DND-41 (cell line): ENCODE measurements around the gene TOM1.

Experiments
- ATAC-seq: fragments of 200-7000 bp; cut with Tn5 transposase; 3 replicates; pipeline ENCODE4 v1.9.1; 2021; ENCODE audit warnings: low read depth; ENCODE audit not compliant: insufficient read depth
- DNase-seq: peaks from one replicate; pipeline ENCODE4 v3.0.0-alpha.2; 2020
- H2AFZ ChIP-seq: 2 replicates; pipeline ENCODE4 v1.6.0; 2012; ENCODE audit warnings: low read depth, low read length
- H3K27ac ChIP-seq: 2 replicates; pipeline ENCODE4 v1.5.1; 2012; ENCODE audit warnings: low read length, inconsistent platforms
- H3K27me3 ChIP-seq: fragments of 200-600 bp; sonication (generic); 2 replicates; pipeline ENCODE4 v1.6.0; 2012; ENCODE audit warnings: low read length, mild to moderate bottlenecking, inconsistent platforms; ENCODE audit not compliant: insufficient read depth, poor library complexity
- H3K36me3 ChIP-seq: 2 replicates; pipeline ENCODE4 v1.5.1; 2012; ENCODE audit warnings: low read length, inconsistent platforms; ENCODE audit not compliant: insufficient read depth
- H3K4me1 ChIP-seq: 2 replicates; pipeline ENCODE4 v1.5.1; 2012; ENCODE audit warnings: mild to moderate bottlenecking, low read length; ENCODE audit not compliant: insufficient read depth
- H3K4me2 ChIP-seq: 2 replicates; pipeline ENCODE4 v1.6.0; 2012; ENCODE audit warnings: mild to moderate bottlenecking, moderate library complexity, low read length, inconsistent platforms; ENCODE audit not compliant: insufficient read depth
- H3K4me3 ChIP-seq, 2 experiments: fragments of 200-600 bp in 1 of 2; shearing (Covaris generic) in 1 of 2; 2 replicates each; pipeline ENCODE4 v1.5.1; 2012 to 2016; ENCODE audit warnings: inconsistent platforms in 2 of 2, low read length in 2 of 2, mild to moderate bottlenecking in 2 of 2, low read depth in 1 of 2, moderate library complexity in 1 of 2
- H3K79me2 ChIP-seq: 2 replicates; pipeline ENCODE4 v1.6.0; 2012; ENCODE audit warnings: low read length, inconsistent platforms; ENCODE audit not compliant: insufficient read depth
- H3K9ac ChIP-seq: 2 replicates; pipeline ENCODE4 v1.6.0; 2012; ENCODE audit warnings: low read depth, mild to moderate bottlenecking, inconsistent platforms, low read length, moderate library complexity
- H3K9me3 ChIP-seq: 2 replicates; pipeline ENCODE4 v1.5.1; 2012; ENCODE audit warnings: low read length, moderate library complexity, mild to moderate bottlenecking, inconsistent platforms; ENCODE audit not compliant: insufficient read depth, severe bottlenecking
- H4K20me1 ChIP-seq: 2 replicates; pipeline ENCODE4 v1.6.0; 2012; ENCODE audit warnings: low read length; ENCODE audit not compliant: insufficient read depth
- EZH2 ChIP-seq: IDR thresholded peaks from 3 replicates; pipeline ENCODE4 v1.6.1; 2012; ENCODE audit warnings: borderline replicate concordance, low read depth, mild to moderate bottlenecking, moderate library complexity, low read length, inconsistent platforms; ENCODE audit not compliant: severe bottlenecking
- TF ChIP-seq, protein P1 (sequence below): IDR thresholded peaks from 2 replicates; pipeline ENCODE4 v1.5.1; 2012; ENCODE audit warnings: borderline replicate concordance, low read length, moderate library complexity, mild to moderate bottlenecking; ENCODE audit not compliant: poor library complexity, severe bottlenecking; ENCODE audit errors: extremely low read depth

TOM1 gene

DNA sequence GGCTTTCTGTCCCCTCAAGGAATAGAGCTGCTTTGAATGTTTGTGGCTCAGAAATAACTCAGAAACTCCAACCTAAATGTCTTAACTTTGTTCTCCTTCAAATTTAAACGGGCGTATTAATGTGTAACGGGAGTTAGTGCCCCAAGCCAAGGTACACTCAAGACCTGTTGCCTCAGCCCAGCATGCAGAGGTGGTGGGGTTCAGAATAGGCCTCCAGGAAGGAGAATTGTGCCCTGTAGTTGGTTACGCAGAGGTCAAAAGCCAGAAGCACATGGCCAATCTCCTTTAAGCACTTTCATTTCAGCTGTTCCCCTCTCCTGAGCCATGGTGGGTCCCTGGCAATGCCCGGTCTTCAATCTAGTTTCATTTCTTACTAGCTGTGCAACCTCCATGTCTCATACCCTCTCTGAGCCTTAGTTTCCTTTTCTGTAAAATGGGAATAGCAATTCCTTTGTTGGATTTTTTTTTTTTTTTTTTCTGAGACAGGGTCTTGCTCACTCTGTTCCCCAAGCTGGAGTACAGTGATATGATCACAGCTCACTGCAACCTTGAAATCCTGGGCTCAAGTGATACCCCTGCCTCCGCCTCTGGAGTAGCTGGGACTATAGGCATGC is 85.4 kb downstream of the TOM1 start:
- H3K27ac ChIP-seq: no peak overlapping the region
- ATAC-seq (peak; percentile 40; the same call in 1 of the 3 replicates), DNase-seq (no peak)
- no peaks in the 10 kb centered on the region for H3K79me2 ChIP-seq
- no peak overlapping the region for H3K9ac ChIP-seq
- no peak overlapping the region for H3K4me3 ChIP-seq
- H3K4me1 ChIP-seq: no peaks in the 10 kb centered on the region
- peaks cover 4% of the 10 kb centered on the region for H3K27me3 ChIP-seq
- H2AFZ ChIP-seq: no peak overlapping the region; the same call in 1 of the 2 replicates
- no peaks in the 10 kb centered on the region for H4K20me1 ChIP-seq
- TF ChIP-seq EZH2: no peak
- TF ChIP-seq, protein P1, sequence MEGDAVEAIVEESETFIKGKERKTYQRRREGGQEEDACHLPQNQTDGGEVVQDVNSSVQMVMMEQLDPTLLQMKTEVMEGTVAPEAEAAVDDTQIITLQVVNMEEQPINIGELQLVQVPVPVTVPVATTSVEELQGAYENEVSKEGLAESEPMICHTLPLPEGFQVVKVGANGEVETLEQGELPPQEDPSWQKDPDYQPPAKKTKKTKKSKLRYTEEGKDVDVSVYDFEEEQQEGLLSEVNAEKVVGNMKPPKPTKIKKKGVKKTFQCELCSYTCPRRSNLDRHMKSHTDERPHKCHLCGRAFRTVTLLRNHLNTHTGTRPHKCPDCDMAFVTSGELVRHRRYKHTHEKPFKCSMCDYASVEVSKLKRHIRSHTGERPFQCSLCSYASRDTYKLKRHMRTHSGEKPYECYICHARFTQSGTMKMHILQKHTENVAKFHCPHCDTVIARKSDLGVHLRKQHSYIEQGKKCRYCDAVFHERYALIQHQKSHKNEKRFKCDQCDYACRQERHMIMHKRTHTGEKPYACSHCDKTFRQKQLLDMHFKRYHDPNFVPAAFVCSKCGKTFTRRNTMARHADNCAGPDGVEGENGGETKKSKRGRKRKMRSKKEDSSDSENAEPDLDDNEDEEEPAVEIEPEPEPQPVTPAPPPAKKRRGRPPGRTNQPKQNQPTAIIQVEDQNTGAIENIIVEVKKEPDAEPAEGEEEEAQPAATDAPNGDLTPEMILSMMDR: no peak
- no peak overlapping the region for H3K4me2 ChIP-seq
- no peaks in the 10 kb centered on the region for H3K36me3 ChIP-seq
- H3K9me3 ChIP-seq: no peaks in the 10 kb centered on the region

- H3K36me3 ChIP-seq: no peaks in the 10 kb centered on the region
- no peak overlapping the region for H3K27ac ChIP-seq
- no peak overlapping the region for H2AFZ ChIP-seq
- peaks cover 4% of the 10 kb centered on the region for H3K27me3 ChIP-seq
- no peak for ATAC-seq
- H4K20me1 ChIP-seq: no peaks in the 10 kb centered on the region
- H3K4me3 ChIP-seq: no peak overlapping the region
- TF ChIP-seq EZH2: no peak
- TF ChIP-seq, protein P1: no peak
- H3K9me3 ChIP-seq: no peaks in the 10 kb centered on the region
- no peaks in the 10 kb centered on the region for H3K4me1 ChIP-seq
- no peaks in the 10 kb centered on the region for H3K79me2 ChIP-seq
- no peak overlapping the region for H3K4me2 ChIP-seq
- H3K9ac ChIP-seq: no peak overlapping the region
- no peak for DNase-seq
Observed at GRCh38 chr22:35386670-35387288, 87.1 kb downstream of the TOM1 start.

DNA sequence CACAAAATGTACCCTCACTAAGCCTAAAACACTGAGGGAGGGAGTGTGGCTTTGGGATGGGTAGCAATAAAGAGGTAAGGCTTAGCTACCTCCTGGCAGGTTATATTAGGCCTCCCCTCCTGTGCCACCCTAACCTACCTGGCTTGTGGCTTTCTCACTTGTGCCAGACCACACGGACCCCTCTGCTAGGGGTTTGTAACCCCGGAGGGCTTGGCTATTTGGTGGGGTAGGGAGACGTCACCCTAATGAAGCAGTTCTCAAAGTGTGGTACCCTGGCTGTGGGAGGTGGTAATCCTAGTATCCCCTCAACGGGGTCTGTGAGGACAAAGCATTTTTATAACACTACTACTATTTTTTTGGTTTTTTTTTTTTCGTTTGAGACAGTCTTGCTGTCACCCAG is 91.2 kb downstream of the TOM1 start:
- ATAC-seq: no peak

More for the DNA sequence above, 91.2 kb downstream of the TOM1 start:
- no peaks in the 10 kb centered on the region for H3K36me3 ChIP-seq
- no peak overlapping the region for H3K4me3 ChIP-seq
- H3K9ac ChIP-seq: no peak overlapping the region
- no peak for DNase-seq
- no peaks in the 10 kb centered on the region for H4K20me1 ChIP-seq
- TF ChIP-seq EZH2: no peak
- TF ChIP-seq, protein P1: no peak
- H2AFZ ChIP-seq: no peak overlapping the region
- H3K27ac ChIP-seq: no peak overlapping the region
- H3K4me2 ChIP-seq: no peak overlapping the region
- no peaks in the 10 kb centered on the region for H3K79me2 ChIP-seq
- no peaks in the 10 kb centered on the region for H3K4me1 ChIP-seq
- no peaks in the 10 kb centered on the region for H3K27me3 ChIP-seq
- H3K9me3 ChIP-seq: no peaks in the 10 kb centered on the region
